CD4-positive, alpha-beta T cell (primary cell): Measurements from ENCODE around the gene ACVR1B. TPM values are rescaled to one million over a fixed set of nuclear protein-coding genes. Genes with fewer than 3 reads are reported as not detected.
A peak's percentile ranks its signal among the peaks of the same experiment; 100 is the strongest.

ENCODE experiments used
- ATAC-seq: fragments of 200-7000 bp; cut with Tn5 transposase; one replicate; pipeline ENCODE4 v1.10.0; 2022; ENCODE audit warnings: mild to moderate bottlenecking; ENCODE audit not compliant: poor library complexity
- CTCF ChIA-PET: fragments of 350-600 bp; sonication (Branson Sonifier 250); formaldehyde crosslinking; loops from one replicate; lab custom pipeline; 2021; ENCODE audit warnings: antibody characterized with exemption, inconsistent platforms; lab: Charles Lee
- POLR2A ChIA-PET: fragments of 350-600 bp; sonication (Branson Sonifier 250); formaldehyde crosslinking; loops from one replicate; lab custom pipeline; 2021; ENCODE audit warnings: antibody characterized with exemption, inconsistent platforms; lab: Charles Lee
- DNase-seq, 14 experiments: peaks; one replicate each; pipeline ENCODE4 v3.0.0-alpha.2; 2013 to 2020; ENCODE audit warnings: mixed read lengths in 2 of 14
- H3K27ac ChIP-seq, 2 donors: one replicate each; pipeline versions ENCODE4 v1.5.1 to v1.7.0; 2013; ENCODE audit warnings: low read length in 2 of 2, low read depth in 1 of 2, mild to moderate bottlenecking in 1 of 2
- H3K27me3 ChIP-seq, 2 experiments: 1 replicate in 1 of 2; 2 replicates in 1 of 2; pipeline versions ENCODE4 v1.6.1 to v1.7.0; 2013; ENCODE audit warnings: low read length in 2 of 2, control low read depth in 1 of 2, mild to moderate bottlenecking in 1 of 2, moderate library complexity in 1 of 2; ENCODE audit not compliant: insufficient read depth in 2 of 2, control insufficient read depth in 1 of 2
- H3K36me3 ChIP-seq: one replicate; pipeline ENCODE4 v1.6.1; 2013; ENCODE audit warnings: low read length, control low read depth; ENCODE audit not compliant: insufficient read depth
- H3K4me1 ChIP-seq: one replicate; pipeline ENCODE4 v1.6.1; 2013; ENCODE audit warnings: low read length, control low read depth; ENCODE audit not compliant: insufficient read depth
- H3K4me3 ChIP-seq: one replicate; pipeline ENCODE4 v1.5.1; 2013; ENCODE audit warnings: mild to moderate bottlenecking, low read length, moderate library complexity
- H3K9me3 ChIP-seq, 2 experiments: 1 replicate in 1 of 2; 2 replicates in 1 of 2; pipeline versions ENCODE4 v1.6.1 to v1.7.0; 2013; ENCODE audit warnings: low read length in 2 of 2, mild to moderate bottlenecking in 2 of 2, control low read depth in 1 of 2, moderate library complexity in 1 of 2; ENCODE audit not compliant: control insufficient read depth in 1 of 2, insufficient read depth in 1 of 2
- H3K27ac Mint-ChIP-seq: one replicate; pipeline ENCODE4 v1.8.0; 2020; ENCODE audit warnings: mixed read lengths
- H3K27me3 Mint-ChIP-seq: one replicate; pipeline ENCODE4 v1.8.0; 2021; ENCODE audit warnings: mixed read lengths
- H3K36me3 Mint-ChIP-seq: one replicate; pipeline ENCODE4 v1.8.0; 2021; ENCODE audit warnings: low read depth, mixed read lengths
- H3K4me1 Mint-ChIP-seq: one replicate; pipeline ENCODE4 v1.8.0; 2021; ENCODE audit warnings: low read depth, mixed read lengths
- H3K4me3 Mint-ChIP-seq: one replicate; pipeline ENCODE4 v1.8.0; 2020; ENCODE audit warnings: mild to moderate bottlenecking, mixed read lengths
- H3K9me3 Mint-ChIP-seq: one replicate; pipeline ENCODE4 v1.8.0; 2020; ENCODE audit warnings: mixed read lengths
- intact Hi-C, 2 experiments: fragments of 100-400 bp; cut with DNase I in 1 of 2; cut with micrococcal nuclease in 1 of 2; formaldehyde crosslinking; loops; one replicate each; pipeline versions ENCODE4 v1.15.1 to v1.9.0; 2023 to 2025; cut with DNase I, micrococcal nuclease
- total RNA-seq, 174 experiments: library from RNA in 2 of 174; stranded (reverse) in 2 of 174; gene quantifications; one replicate each; pipeline ENCODE4 v1.2.3 and lab custom pipeline; 2021 to 2026
- TF ChIP-seq, protein P1 (sequence below): fragments of 200-600 bp; IDR thresholded peaks from one replicate; pipeline ENCODE4 v1.8.0; 2022; ENCODE audit warnings: antibody characterized with exemption, mild to moderate bottlenecking

Gene ACVR1B
- total RNA-seq, 2 experiments from 2014 or later, result 14.2 to 14.5 TPM

DNA sequence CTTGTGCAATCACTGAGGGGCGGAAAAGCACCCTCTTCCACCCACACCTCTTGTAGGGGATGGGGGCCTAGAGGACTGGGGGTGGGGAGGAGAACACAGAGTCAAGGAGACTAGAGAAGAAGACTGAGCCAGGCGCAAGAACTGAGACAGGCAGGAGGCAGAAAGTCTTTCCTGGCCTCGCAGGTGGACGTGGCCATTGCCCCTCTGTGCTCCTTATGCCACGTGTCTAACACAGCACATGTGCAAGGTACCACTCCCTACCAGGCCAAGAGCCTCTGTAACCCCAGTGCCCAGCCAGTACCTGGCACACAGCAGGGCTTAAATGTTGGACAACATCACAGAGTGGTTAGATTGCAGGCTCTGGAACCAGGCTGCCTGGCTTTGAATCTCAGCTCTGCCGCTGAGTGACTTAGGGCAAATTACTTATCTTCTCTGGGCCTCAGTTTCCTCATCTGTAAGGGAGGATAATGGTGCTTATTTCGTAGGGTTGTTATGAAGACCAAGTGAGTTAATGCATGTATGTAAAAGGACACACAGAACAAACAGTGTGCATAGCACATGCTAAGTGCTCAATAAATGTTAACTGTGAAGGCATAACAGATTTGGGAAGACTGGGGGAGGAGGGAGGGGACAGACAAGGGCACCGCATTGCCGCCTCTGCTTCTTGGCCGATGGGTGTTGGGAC is 53.9 kb downstream of the ACVR1B start:
- POLR2A ChIA-PET, result interaction anchor here (1.1 to 5.8 kb wide), 5 partner anchors 12 to 20 kb away, joined by 4 to 73 read pairs (median 6); no protein-coding TSS in a partner anchor
- no peak for ATAC-seq

DNA sequence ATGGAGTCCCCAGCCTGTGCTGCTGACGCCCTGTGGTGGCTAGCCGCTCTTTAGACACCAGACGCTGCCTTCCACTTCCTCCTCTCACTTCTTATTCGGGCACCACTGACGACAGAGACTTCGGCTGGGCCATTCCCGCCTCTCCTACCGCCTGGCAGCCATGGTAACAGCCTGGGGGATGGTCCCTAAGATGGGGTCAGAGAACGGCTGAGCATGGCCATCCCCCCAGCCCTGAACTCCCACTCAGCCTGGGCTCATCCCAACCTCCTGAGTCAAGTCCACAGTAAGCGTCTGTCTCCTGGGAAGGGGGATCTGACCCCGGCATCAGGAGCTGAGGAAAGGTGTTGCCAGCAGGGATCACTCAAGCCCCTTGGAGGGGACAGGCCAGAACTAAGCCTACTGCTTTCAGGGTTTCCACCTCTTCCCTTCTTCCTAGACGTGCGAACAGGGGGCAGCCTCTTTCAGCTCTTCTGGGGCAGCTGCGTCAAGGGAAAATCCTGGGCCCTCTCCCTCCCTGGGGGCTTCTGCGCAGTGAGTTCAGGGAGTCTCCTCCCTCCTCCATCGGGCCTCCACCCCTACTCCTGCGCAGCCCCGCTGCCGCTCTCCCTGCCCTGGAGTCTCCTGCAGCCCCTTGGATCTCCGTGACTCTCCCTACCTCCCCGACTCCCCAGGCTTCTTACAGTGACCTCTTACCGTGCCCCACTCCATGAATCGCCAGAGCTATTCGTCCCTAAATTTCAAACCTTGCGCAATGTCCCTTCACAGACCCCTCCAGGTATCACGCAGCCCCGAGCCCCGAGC is 54.6 kb downstream of the ACVR1B start:
- POLR2A ChIA-PET, result interaction anchor here (1.3 to 5.8 kb wide), 6 partner anchors 13 to 1000 kb away, joined by 3 to 73 read pairs (median 6); partner anchors contain the start of genes ATG101, EIF4B and NR4A1
- intact Hi-C loops, result loop anchor here (1.0 to 2.0 kb wide), 2 partner anchors 19 to 55 kb away; partner anchors contain the start of gene ACVR1B (in 1 of the 2)

More for the DNA sequence above, 53.9 kb downstream of the ACVR1B start:
- peaks cover 30% of the 10 kb centered on the region for H3K4me1 ChIP-seq
- H3K9me3 Mint-ChIP-seq, result no peaks in the 10 kb centered on the region
- H3K27ac ChIP-seq, result no peak overlapping the region
- no peak for DNase-seq
- peaks cover 3% of the 10 kb centered on the region for H3K36me3 ChIP-seq
- CTCF ChIA-PET, result interaction anchor here (1.6 to 10.8 kb wide), 4 partner anchors 13 to 26 kb away, joined by 3 to 184 read pairs (median 15); no protein-coding TSS in a partner anchor
- H3K4me3 ChIP-seq, result no peak overlapping the region
- peak overlapping the region; percentile 96 for H3K4me3 Mint-ChIP-seq
- peak overlapping the region; percentile 83 for H3K27ac Mint-ChIP-seq
- H3K36me3 Mint-ChIP-seq, result peaks cover 25% of the 10 kb centered on the region
- TF ChIP-seq, protein P1, sequence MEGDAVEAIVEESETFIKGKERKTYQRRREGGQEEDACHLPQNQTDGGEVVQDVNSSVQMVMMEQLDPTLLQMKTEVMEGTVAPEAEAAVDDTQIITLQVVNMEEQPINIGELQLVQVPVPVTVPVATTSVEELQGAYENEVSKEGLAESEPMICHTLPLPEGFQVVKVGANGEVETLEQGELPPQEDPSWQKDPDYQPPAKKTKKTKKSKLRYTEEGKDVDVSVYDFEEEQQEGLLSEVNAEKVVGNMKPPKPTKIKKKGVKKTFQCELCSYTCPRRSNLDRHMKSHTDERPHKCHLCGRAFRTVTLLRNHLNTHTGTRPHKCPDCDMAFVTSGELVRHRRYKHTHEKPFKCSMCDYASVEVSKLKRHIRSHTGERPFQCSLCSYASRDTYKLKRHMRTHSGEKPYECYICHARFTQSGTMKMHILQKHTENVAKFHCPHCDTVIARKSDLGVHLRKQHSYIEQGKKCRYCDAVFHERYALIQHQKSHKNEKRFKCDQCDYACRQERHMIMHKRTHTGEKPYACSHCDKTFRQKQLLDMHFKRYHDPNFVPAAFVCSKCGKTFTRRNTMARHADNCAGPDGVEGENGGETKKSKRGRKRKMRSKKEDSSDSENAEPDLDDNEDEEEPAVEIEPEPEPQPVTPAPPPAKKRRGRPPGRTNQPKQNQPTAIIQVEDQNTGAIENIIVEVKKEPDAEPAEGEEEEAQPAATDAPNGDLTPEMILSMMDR, result no peak
- intact Hi-C loops, result no loop called here
- H3K9me3 ChIP-seq, result peaks cover 0 to 3% of the 10 kb centered on the region in 2 experiments
- no peaks in the 10 kb centered on the region for H3K27me3 Mint-ChIP-seq
- H3K27me3 ChIP-seq, result no peaks in the 10 kb centered on the region
- H3K4me1 Mint-ChIP-seq, result peaks cover 21% of the 10 kb centered on the region

More for the DNA sequence above, 54.6 kb downstream of the ACVR1B start:
- Mint-ChIP-seq H3K36me3 (peaks cover 32% of the 10 kb centered on the region), H3K4me1 (peaks cover 21% of the 10 kb centered on the region), H3K9me3 (no peaks in the 10 kb centered on the region), H3K27ac (peak overlapping the region; percentile 83), H3K4me3 (peak overlapping the region; percentile 96), H3K27me3 (no peaks in the 10 kb centered on the region)
- CTCF ChIA-PET, result interaction anchor here (1.8 to 10.8 kb wide), 3 partner anchors 13 to 26 kb away, joined by 9 to 184 read pairs (median 21); no protein-coding TSS in a partner anchor
- Histone ChIP-seq H3K4me3 (peak overlapping the region; percentile 31), H3K36me3 (peaks cover 10% of the 10 kb centered on the region), H3K9me3 (peaks cover 0 to 4% of the 10 kb centered on the region in 2 experiments), H3K4me1 (peaks cover 30% of the 10 kb centered on the region), H3K27me3 (no peaks in the 10 kb centered on the region), H3K27ac (no peak overlapping the region)
- no peak for ATAC-seq
- TF ChIP-seq, protein P1, result no peak
- peak in 4 of 14 experiments; percentile 8 to 76 (median 60) for DNase-seq
